ENCODE measurements around the gene ASIC1. TPM values are rescaled to one million over a fixed set of nuclear protein-coding genes. Genes with fewer than 3 reads are reported as not detected.

The ASIC1 gene
- total and polyA plus RNA-seq, 2 of the 13 experiments (the other 11 are each of a cell fraction or from before 2014, with no cell fraction given), result 0.44 to 1.5 TPM

DNA sequence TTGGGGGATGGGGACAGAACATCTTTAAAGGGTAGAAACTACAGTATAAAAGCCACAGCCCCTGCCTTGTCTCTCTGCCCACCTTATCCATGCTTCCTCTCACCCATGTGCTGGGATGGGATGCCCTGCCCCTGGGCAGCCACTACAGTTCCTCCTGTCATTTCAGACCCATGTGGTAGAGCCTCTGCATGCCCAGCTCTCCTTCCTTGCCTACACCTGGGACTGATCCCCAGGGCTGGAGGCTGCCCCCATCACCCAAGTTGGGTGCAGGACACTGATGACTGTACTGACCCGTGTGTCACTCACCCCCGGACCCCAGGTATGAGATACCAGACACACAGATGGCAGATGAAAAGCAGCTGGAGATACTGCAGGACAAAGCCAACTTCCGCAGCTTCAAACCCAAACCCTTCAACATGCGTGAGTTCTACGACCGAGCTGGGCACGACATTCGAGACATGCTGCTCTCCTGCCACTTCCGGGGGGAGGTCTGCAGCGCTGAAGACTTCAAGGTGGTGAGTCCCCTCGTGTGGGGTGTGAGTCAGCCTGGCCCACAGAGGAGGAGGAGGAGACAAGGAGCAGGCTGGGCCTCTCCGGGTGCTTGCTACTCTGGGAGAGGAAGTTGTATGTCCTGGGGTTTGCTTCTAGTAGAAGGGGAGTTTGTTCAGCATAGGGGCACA is 2.2 kb downstream of the ASIC1 start (continued):
- no peak for TF ChIP-seq ZNF776 (CRISPR knock-in tag; IDR thresholded peaks at IDR 0.05)
- no peak for TF ChIP-seq NFE2 (CRISPR knock-in tag; IDR thresholded peaks at IDR 0.05)
- TF ChIP-seq ZNF737 (CRISPR knock-in tag; IDR thresholded peaks at IDR 0.05; ENCODE audit: borderline replicate concordance), result no peak

DNA sequence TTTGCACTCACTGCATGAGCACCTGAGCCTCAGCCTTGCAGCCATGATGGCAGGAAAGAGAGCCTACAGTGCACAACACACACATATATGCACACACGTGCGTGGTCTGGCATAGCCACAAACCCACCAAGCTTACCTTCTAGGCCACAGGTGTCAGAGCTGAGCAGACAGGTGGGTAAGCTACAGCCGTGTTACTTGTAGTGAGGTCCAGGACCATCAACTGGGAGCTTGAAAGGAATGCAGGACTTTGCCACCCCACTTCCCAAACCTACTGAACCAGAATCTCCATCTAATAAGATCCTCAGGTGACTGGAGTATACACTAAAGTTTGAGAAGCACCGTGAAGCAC is 2.7 kb downstream of the ASIC1 start:
- no peak overlapping the region for H3K27ac ChIP-seq (ENCODE audit: extremely low read length, insufficient read depth, low read length)
- WGBS (ENCODE audit: low lambda C conversion rate), result 29% methylated on average over 1 of the region's 4 CpGs
- H2AFZ ChIP-seq (ENCODE audit: low read length), result no peak overlapping the region
- H3K9ac ChIP-seq (ENCODE audit: insufficient read depth, low read depth, low read length), result no peak overlapping the region
- intact Hi-C loops (cut with micrococcal nuclease; ENCODE audit: unreplicated experiment), result no loop called here
- no peak for TF ChIP-seq SNRNP70 (IDR thresholded peaks at IDR 0.05; ENCODE audit: low read depth, low read length)
- no peak for TF ChIP-seq CBFB (CRISPR knock-in tag; IDR thresholded peaks at IDR 0.05)
- no peak for TF ChIP-seq RNF219 (CRISPR knock-in tag; IDR thresholded peaks at IDR 0.05)
- ChIA-PET CTCF (ENCODE audit: low intra/inter-chr PET ratio, low total read pairs) (no interaction called here), POLR2A (no interaction called here)
- H4K20me1 ChIP-seq (ENCODE audit: insufficient read depth, low read length), result no peaks in the 10 kb centered on the region
- H3K4me3 ChIP-seq (replicated peaks in 1 of 3; ENCODE audit: insufficient read depth in 1 of 3, low read depth in 2 of 3, low read length in 3 of 3), result no peak overlapping the region
- in situ Hi-C loops (cut with HindIII; ENCODE audit: extremely low pct_ligation_motif_present, low pct_unique_long_range_greater_than_20kb), result no loop called here
- no peak overlapping the region for H3K4me2 ChIP-seq (ENCODE audit: low read depth, low read length)
- peaks cover 9 to 28% of the 10 kb centered on the region in 2 experiments; a peak in 4 of 5 replicates for H3K27me3 ChIP-seq (ENCODE audit: control insufficient read depth in 1 of 2, insufficient read depth in 2 of 2, low read length in 2 of 2)
- FAIRE-seq (no peak), ATAC-seq (no peak), DNase-seq (ENCODE audit: low spot score) (no peak)
- no TSS peak for BruUV-seq (replicated peaks)
- no peaks in the 10 kb centered on the region for H3K79me2 ChIP-seq (ENCODE audit: insufficient read depth, low read length)
- H3K4me1 ChIP-seq (ENCODE audit: insufficient read depth, low read length), result peaks cover 24% of the 10 kb centered on the region
- H3K9me3 ChIP-seq (ENCODE audit: low read length), result no peaks in the 10 kb centered on the region
- no peaks in the 10 kb centered on the region for H3K36me3 ChIP-seq (replicated peaks in 1 of 2; ENCODE audit: control insufficient read depth in 1 of 2, insufficient read depth in 2 of 2, low read length in 2 of 2)

Data from HepG2 (cell line).